Stimulated activated CD4-positive, alpha-beta T cell treated with anti-CD3 and anti-CD28 coated beads, Interleukin-12 subunit alpha, Interleukin-12 subunit beta, amount 100 ng/mL, for 24 hours (primary cell): ENCODE results near the gene ENO2.
"Not testable (repeated sequence)": the region's sequence is repeated elsewhere in the genome, so short reads cannot be mapped to it uniquely, and the experiment has no call there.

Experiments used
- DNase-seq, 2 experiments: peaks; one replicate each; pipeline ENCODE4 v3.0.0-alpha.2; 2020; ENCODE audit warnings: low read depth in 2 of 2

The ENO2 gene

DNA sequence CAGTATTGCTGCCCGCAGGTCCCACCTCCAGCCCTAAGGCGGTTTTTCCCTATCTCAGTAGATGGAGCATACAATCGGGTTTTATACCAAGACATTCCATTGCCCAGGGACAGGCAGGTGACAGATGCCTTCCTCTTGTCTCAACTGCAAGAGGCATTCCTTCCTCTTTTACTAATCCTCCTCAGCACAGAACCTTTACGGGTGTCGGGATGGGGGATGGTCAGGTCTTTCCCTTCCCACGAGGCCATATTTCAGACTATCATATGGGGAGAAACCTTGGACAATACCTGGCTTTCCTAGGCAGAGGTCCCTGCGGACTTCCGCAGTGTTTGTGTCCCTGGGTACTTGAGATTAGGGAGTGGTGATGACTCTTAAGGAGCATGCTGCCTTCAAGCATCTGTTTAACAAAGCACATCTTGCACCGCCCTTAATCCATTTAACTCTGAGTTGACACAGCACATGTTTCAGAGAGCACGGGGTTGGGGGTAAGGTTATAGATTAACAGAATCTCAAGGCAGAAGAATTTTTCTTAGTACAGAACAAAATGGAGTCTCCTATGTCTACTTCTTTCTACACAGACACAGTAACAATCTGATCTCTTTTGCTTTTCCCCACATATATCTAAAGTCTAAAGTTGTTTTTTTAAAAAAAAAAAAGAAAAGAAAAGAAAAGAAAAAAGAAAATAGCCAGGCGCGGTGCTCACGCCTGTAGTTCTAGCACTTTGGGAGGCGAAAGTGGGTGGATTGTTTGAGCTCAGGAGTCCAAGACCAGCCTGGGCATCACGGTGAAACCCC is 28.0 kb upstream of the ENO2 start:
- DNase-seq, result not testable (repeated sequence)

DNA sequence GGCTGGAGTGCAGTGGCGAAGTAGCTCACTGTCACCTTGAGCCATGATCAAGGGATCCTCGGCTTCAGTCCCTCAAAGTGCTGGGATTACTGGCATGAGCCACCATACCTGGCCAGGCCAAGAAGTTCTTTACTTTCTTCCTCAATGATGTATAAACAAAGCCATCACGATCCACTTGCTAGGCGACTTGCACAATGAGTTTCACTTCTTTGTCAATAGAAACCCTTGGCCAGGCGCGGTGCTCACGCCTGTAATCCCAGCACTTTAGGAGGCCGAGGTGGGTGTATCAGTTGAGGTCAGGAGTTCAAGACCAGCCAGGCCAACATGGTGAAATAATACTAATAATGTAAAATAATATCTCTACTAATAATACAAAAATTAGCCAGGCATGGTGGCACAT is 26.9 kb upstream of the ENO2 start:
- DNase-seq, result no peak

DNA sequence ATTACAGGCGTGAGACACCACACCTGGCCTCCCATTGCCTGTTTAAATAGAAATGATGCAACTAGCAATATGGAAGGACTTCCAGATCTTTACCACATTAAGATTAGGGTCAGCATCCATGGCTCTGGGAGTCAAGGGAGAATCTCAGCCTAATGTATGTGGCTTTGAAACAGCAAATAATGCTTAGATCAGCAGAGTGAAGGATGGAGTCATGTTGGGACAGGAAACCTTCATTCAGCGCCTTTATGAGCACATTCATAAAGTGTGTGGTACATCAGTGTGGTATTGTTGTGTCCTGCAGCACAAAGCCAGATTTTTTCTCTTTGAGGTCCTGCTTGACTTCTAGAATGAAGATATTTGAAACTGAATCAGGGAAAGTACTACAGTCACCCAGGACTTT is 26.0 kb upstream of the ENO2 start:
- DNase-seq, result no peak

DNA sequence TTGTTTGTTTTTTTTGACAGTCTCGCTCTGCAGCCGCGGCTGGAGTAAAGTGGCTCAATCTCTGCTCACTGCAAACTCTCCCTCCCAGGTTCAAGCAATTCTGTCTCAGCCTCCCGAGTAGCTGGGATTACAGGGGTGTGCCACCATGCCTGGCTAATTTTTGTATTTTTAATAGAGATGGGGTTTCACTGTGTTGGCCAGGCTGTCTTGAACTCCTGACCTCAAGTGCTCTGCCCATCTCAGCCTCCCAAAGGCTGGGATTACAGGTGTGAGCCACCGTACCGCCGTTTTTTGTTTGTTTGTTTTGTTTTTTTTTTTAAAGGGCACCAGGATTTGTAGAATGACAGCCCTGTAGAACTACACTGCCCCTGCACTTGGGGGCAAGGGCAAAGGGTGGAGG is 25.6 kb upstream of the ENO2 start:
- DNase-seq, result not testable (repeated sequence)

DNA sequence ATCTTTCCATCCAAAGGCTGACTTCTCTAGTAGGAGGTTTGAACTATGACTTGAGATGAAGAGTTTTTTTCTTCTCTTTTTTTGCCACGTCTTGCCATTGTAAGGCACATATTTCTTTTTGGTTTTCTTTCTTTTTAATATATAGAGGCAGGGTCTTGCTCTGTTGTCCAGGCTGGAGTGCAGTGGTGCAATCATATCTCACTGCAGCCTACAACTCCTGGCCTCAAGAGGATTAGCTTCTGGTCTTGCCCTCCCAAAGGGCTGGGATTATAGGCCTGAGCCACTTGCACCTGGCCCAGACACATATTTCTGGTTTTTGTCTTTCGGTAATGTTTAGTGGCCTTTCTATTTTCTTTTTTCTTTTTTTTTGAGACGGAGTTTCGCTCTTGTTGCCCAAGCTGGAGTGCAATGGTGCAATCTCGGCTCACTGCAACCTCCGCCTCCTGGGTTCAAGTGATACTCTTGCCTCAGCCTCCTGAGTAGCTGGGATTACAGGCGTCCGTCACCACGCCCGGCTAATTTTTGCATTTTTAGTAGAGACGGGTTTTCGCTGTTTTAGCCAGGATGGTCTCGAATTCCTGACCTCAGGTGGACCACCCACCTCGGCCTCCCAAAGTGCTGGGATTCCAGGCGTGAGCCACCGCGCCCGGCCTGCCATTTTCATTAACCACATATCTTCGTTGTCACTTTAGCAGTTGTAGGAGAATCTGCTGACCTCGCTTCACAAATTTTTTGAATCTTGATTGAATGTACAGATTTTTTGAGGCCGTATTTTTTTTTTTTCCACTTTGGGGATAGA is 24.4 kb upstream of the ENO2 start:
- DNase-seq, result not testable (repeated sequence)

DNA sequence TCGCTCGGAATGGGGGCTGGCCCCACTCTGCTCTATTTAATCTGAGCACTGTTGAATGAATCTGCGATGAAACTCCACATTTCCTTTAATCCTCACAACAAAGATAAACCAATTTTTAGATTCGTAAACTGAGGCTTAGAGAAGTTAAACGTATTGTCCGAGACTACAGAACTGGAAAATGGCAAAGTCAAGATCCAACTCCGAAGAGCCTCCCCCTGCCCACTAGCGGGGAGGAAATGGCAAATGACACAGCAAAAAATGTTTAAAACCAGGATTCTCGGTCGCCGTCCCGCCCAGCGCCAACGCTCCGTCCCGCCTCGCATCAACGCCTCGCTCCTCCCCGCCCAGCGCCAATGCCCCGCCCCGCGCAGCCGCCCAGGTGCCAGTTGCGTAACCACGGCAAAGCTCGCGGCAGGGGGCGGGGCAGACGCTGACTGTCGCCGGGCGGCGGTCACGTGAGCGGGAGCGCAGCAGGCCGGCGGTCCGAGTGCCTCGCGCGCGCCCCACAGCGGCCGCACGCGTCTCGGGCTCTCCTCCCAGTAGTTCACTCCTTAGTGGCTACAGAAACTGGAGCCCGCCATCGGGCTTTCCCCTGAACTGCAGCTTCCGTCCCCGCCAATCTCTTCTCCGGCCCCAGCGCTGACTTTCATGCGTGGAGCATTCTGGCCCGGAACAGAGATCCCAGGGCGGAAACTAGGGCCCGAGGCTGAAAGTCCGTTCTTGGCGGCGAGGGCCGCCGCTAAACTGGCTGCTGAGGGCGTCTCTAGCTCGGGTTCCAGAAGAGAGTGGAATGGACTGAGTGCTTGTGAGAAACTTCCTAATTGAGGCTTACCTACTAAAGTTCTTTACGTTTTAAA is 23.4 kb upstream of the ENO2 start:
- peak; percentile 96 to 98 for DNase-seq

DNA sequence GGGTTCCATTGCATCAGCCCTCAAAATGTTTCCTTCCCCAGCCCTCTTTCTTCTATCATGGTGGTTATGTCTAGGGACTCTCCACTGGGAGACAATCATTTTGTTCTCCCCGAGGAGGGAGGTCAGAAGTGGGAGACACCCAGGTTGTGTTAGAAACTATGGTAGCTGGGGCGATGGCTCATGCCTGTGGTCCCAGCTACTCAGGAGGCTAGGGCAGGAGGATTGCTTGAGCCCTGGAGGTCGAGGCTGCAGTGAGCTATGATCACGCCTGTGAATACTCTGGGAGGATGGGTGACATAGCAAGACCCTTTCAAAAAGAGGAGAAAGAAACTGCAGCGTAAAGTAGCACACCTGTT is 22.8 kb upstream of the ENO2 start:
- DNase-seq, result no peak

DNA sequence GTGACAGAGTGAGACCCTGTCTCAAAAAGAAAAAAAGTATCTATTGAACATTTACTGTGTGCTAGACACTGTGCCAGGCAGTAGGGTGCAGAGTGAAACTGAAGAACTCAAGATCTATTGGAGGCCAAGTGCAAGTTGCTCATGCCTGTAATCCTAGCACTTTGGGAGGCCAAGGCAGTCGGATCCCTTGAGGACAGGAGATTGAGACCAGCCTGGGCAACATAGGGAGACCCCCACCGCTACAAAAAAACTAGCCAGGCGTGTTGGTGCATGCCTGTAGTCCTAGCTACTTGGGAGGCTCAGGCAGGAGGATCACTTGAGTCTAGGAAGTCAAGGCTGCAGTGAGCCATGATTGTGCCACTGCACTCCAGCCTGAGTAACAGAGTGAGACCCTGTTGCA is 21.7 kb upstream of the ENO2 start:
- not testable (repeated sequence) for DNase-seq

DNA sequence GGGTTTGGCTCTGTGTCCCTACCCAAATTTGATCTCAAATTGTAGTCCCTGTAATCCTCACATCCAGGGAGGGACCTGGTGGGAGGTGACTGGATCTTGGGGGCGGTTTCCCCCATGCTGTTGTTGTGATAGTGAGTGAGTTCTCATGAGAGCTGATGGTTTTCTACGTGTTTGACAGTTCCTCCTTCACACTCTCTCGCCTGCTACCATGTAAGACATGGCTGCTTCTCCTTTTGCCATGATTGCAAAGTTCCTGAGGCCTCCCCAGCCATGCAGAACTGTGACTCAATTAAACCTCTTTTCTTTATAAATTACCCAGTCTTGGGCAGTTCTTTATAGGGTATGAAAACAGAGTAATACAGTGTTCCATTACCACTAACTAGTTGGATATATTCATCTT is 20.1 kb upstream of the ENO2 start:
- no peak for DNase-seq

DNA sequence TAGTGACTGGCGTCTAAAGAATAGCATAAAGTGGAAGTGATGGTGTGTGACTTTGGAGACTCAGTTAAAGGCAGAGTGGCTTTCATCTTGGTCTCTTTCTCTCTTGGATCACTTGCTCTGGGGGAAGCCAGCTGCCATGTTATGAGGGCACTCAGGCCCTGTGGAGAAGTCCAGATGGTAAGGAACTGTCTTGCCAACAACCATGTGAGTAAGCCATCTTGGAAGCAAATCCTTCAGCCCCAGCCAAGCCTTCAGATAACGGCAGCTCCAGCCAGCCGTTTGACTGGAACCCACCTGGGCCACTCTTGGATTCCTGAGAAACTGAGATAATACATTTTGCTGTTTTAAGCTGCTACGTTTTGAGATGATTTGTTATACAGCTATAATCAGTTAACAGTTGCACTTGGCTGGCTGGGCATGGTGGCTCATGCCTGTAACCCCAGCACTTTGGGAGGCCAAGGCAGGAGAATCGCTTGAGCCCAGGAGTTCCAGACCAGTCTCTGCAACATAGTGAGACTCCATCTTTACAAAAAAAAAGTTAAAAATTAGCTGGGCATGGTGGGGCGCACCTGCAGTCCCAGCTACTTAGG is 17.4 kb upstream of the ENO2 start:
- DNase-seq, result no peak

DNA sequence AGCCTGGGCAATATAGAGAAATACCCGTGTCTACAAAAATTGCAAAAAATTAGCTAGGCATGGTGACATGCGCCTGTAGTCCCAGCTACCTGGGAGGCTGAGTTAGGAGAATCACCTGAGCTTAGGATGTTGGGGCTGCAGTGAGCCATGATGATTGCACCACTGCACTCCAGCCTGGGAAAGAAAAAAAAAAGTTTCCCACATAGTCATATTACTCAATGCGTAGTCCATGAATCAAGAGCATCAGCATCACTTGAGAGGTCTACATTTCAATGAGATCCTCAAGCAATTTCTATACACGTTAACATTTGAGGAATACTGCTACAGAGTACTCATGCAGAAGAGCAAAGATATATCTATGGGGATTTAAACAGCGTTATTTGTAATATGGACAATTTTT is 15.0 kb upstream of the ENO2 start:
- no peak for DNase-seq

DNA sequence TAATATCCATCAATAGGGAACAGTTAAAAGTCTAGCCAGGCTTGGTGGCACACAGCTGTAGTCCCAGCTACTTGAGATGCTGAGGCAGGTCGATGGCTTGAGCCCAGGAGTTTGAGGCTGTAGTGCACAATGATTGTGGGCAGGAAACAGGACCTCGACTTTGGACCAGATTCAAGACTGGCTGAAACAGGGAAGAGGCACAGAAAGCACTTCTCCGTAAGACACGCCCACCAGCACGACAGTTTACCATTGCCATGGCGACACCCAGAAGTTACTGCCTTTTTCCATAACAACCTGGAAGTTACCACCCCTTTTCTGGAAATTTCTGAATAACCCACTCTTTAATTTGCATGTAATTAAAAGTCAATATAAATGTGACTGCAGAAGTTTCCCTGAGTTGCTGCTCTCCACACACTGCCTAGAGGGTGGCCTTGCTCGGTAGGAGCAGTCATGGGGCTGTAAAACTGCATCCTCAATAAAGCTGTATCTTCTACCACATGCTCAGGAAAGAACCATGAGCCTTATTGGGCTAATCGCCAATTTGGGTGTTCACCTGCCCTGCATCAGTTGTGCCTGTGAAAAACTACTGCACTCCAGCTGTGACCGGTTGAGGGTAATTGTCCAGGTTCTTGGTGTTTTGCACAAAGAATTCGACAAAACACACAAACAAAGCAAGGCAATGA is 14.4 kb upstream of the ENO2 start:
- DNase-seq, result no peak

DNA sequence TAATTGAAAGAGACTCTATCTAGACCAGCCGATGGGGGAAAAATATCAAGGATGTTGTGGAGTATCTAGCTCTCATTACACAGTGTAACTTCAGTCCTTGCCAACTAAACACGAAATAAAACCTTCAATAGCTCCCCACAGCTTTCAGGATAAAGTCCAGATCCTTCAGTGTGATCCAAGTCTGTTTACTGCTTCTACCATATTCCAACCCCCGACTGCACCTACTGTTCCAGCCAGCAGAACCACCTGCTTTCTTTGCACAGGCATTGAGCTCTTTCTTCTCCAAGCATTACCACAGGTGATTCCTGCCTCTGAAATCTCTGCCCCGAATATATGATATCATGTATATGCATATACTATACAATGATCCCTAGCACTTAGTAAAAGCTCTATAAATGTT is 11.9 kb upstream of the ENO2 start:
- DNase-seq, result no peak

DNA sequence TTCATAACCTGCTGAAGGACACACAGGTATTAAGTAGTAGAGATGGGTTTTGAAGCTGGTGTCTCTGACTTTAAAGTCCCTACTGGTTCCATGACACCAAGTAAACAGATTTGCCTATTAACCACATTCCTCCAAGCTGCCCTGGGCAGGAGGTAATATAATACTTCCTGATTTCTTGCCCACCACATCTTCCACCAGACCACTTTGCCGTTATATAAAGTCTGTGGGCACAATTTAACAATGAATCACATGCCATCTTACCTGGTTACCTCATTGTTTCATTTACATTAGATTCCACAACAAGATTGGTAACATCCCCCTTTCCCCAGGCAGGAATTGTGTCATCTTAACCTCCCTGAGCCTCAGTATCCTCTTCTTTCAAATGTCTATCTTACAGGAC is 10.7 kb upstream of the ENO2 start:
- no peak for DNase-seq

DNA sequence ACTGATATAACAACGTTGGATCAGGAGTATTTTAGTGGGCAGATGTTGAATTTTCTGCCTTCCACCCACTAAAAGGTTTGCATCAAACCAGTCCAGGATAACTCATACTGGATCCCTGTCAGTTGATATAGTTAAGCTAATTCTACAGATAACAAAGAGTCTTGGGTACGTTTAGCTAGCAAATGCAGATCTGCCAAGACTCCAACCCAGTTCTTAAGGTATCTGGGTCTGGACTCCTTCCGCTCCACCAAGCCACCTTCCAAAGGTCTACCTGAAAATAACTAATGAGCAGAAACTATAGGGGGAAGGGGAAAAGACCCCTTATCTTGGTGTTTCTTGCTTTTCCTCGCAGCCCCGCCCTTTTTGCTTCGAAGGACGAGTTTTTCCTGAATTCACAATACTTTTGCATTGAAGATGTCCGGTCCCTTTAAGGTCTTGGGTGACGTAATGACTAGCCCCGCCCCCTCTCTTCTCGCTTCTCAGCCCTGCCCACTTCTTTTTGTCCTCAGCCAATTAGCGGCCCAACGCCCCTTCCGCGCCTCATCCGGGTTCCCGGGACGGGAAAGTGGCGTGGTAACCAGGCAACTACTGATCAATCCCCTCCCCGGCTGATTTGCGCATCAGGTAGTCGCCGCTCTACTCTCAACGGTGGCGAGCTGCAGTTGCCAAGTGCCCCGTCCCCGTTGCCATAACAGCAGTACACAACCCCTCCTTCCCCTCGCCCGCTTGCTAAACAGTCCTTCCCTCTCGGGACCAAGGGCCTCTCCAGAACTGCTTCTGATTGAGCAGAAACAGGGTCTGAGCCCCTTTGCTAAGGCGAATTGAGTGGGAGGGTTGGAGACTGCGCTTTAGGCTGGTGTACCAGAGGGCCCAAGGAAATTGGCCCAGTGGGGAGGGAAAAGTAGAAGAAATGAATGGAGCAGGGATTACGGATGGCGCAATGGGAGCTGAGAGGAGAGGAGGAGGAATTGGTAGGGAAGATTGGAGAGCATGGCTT is 9.8 kb upstream of the ENO2 start, which contains the start of gene LRRC23:
Gene LRRC23, plus strand, starts transcription at position 543 of the 997 bp plus-strand sequence. CDS start 812 bp downstream, outside the sequence.
- DNase-seq, result peak; percentile 95 to 99

DNA sequence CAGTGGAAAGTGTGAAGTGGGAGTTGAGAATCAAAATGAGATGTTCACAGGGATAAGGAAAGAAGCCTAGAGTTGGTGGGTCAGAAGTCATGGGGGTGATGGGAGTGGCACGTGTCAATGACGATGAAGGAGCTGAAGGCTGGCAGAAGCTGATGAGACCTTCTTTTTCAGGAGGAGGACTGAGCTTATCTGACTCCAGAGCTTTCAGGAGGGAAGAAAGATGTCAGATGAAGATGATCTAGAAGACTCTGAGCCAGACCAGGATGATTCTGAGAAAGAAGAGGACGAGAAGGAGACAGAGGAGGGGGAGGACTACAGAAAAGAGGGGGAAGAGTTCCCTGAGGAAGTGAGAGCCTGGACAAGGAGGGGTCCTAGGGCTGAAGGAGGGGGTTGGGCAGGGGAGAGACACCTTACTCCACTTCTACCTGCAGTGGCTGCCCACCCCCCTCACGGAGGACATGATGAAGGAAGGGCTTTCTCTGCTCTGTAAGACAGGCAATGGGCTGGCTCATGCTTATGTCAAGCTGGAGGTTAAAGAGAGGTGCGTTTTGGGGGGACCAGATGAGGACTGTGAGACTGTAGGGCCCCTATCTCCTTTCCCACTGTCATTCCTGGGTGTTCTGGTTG is 8.9 kb upstream of the ENO2 start:
- no peak for DNase-seq

DNA sequence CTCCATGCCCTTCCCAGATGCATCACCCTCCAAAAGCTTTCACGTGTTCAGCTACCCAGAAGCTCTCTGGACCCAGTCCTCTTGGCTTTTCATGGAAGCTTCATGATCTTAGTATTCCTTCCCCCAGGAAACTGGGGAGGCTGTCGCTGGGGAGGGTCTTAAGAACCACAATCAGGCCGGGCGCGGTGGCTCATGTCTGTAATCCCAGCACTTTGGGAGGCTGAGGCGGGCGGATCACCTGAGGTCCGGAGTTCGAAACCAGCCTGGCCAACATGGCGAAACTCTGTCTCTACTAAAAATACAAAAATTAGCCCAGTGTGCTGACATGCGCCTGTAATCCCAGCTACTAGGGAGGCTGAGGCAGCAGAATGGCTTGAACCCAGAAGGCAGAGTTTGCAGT is 6.2 kb upstream of the ENO2 start:
- not testable (repeated sequence) for DNase-seq

DNA sequence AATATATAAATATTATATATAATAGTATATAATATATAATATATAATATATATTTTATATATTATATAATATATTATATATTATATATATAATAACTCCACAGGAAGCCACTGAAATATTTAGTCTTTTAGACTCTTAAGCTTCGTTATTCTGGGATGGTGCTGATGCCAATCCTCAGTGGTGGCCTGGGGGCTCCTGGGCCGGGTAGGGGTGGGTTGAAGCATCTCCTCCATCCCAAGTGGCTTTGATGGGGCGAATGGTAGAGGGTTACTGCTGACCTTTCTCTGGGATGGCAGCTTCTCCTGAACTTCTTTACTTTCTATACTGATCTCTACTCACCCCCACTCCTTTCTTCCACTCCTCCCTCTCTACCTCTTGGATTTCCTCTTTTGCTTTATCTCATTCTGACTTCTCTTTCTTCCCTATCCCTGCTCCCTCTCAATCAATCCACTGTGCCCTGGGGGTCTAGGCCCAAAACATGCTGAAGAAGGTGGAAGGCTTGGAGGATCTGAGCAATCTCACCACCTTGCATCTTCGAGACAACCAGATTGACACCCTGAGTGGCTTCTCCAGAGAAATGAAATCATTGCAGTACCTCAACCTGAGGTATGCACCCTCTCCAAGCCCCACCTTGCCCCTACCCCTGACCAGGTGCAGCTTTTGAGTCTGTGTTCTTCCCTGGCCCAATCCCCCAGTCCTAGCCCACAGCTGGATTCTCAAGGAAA is 4.8 kb upstream of the ENO2 start:
- DNase-seq, result no peak
